Measurements from ENCODE around the gene MFSD6.

Gene MFSD6

DNA sequence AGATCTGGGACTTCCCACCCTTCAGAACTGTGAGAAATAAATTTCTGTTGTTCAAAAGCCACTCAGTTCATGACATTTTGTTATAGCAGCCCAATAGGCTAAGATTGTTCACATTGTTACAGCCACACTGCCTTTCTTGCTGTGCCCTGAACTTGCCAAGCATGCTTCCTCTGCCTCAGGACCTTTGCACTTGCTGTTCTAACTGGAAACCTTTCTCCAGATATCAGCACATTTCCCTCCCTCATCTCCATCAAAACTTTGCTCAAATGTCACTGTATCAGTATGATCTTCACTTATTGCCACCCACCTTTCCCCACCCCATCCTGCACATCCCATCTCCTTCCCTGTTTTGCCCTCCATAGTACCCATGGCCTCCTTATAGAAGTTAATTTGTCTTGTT is 32.1 kb upstream of the MFSD6 start:
- Histone ChIP-seq H3K4me3 (ENCODE audit: extremely low read depth, insufficient read depth, low read length, poor library complexity, severe bottlenecking) (no peak overlapping the region), H3K4me1 (ENCODE audit: control insufficient read depth, insufficient read depth, low read length, poor library complexity, severe bottlenecking) (no peaks in the 10 kb centered on the region), H3K27ac (ENCODE audit: low read depth, low read length, severe bottlenecking) (no peak overlapping the region), H3K9me3 (ENCODE audit: control insufficient read depth, low read length) (no peaks in the 10 kb centered on the region), H3K36me3 (ENCODE audit: control insufficient read depth, insufficient read depth, low read length) (peaks cover 1% of the 10 kb centered on the region)

DNA sequence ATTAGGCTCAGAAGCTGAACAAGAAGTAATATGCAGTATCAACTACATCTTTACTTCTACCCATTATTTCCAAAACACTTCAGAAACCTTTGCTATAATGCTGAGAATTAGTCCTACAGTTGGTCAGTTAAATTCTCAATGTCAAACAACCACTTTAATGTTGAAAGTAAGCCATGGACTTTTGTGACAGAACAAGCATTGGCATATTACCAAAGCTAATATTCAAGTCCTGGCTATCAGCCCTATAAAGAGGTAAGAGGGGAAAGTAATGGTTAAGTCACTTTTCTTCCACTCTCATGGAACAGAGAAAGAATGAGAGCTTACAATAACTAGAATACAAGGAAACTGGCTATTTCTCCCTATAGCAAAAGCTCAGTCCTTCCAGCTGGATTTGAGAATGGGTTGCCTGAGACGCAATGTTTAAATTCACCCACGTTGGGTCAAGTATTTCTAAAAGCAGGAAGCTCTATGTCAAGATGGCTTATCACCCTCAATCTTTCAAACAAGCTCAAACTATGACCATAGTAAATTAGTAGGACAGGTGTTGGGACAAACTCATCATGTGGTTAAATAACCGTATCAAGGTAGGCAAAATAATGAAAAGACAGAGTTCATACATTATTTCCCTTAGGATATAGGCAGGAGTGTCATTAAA is 31.4 kb upstream of the MFSD6 start:
- WGBS, 2 experiments (ENCODE audit: insufficient coverage in 2 of 2), result no CpG with 5 or more reads among the region's 3 CpGs
- Histone ChIP-seq H3K9me3 (ENCODE audit: control insufficient read depth, low read length) (no peaks in the 10 kb centered on the region), H3K36me3 (ENCODE audit: control insufficient read depth, insufficient read depth, low read length) (no peaks in the 10 kb centered on the region), H3K4me1 (ENCODE audit: control insufficient read depth, insufficient read depth, low read length, poor library complexity, severe bottlenecking) (no peaks in the 10 kb centered on the region), H3K27ac (ENCODE audit: low read depth, low read length, severe bottlenecking) (no peak overlapping the region), H3K4me3 (ENCODE audit: extremely low read depth, insufficient read depth, low read length, poor library complexity, severe bottlenecking) (no peak overlapping the region)

DNA sequence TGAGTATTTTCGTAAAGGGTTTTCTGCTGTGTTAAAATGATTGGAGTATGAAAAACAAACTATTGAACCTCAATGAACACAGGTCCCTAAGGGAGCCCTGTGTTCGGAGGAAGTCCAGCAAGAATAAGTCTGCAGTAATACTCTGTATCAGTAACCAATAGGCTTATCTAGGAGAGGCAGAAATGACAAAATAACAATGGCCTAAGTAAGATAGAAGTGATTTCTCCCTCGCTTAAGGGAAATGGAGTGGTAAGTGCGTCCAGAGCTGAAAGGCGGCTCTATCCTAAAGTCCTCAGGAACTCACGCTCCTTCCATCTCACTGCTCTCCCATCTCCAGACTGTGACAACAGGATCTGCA is 29.3 kb upstream of the MFSD6 start:
- no peak overlapping the region for H3K27ac ChIP-seq (ENCODE audit: low read depth, low read length, severe bottlenecking)
- H3K9me3 ChIP-seq (ENCODE audit: control insufficient read depth, low read length), result no peaks in the 10 kb centered on the region
- no peak overlapping the region for H3K4me3 ChIP-seq (ENCODE audit: extremely low read depth, insufficient read depth, low read length, poor library complexity, severe bottlenecking)
- 100% methylated on average over 3 to 4 of the region's 6 CpGs for WGBS, 2 experiments (ENCODE audit: insufficient coverage in 2 of 2)
- H3K4me1 ChIP-seq (ENCODE audit: control insufficient read depth, insufficient read depth, low read length, poor library complexity, severe bottlenecking), result no peaks in the 10 kb centered on the region
- no peaks in the 10 kb centered on the region for H3K36me3 ChIP-seq (ENCODE audit: control insufficient read depth, insufficient read depth, low read length)

GRCh38 chr2:190379249-190379964 is 28.7 kb upstream of the MFSD6 start:
- Histone ChIP-seq H3K9me3 (ENCODE audit: control insufficient read depth, low read length) (no peaks in the 10 kb centered on the region), H3K36me3 (ENCODE audit: control insufficient read depth, insufficient read depth, low read length) (no peaks in the 10 kb centered on the region), H3K4me3 (ENCODE audit: extremely low read depth, insufficient read depth, low read length, poor library complexity, severe bottlenecking) (no peak overlapping the region), H3K4me1 (ENCODE audit: control insufficient read depth, insufficient read depth, low read length, poor library complexity, severe bottlenecking) (no peaks in the 10 kb centered on the region), H3K27ac (ENCODE audit: low read depth, low read length, severe bottlenecking) (no peak overlapping the region)
- WGBS, 2 experiments (ENCODE audit: insufficient coverage in 2 of 2), result 91 to 92% methylated on average over 8 of the region's 10 CpGs

DNA sequence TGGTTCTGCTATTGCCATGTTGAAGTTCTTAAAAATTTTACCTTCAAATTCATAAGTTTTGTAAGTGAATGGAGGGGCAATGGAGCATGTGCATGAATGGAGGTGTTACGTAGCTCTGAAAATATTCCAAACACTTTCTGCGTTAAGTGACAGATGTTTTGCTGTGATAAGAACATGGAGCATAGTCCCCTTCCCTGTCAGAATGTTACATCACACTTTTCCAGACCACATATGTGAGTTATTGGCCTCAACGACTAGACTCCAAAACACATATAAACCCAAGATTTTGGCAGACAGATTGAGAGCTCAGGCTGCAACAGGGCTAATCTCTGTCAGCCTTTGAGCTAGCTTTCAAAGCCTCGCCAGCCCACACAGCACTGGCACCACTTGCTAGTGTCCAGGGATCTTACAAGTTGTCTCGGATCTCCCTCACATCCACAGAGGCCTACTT is 27.2 kb upstream of the MFSD6 start:
- Histone ChIP-seq H3K4me3 (ENCODE audit: extremely low read depth, insufficient read depth, low read length, poor library complexity, severe bottlenecking) (no peak overlapping the region), H3K36me3 (ENCODE audit: control insufficient read depth, insufficient read depth, low read length) (no peaks in the 10 kb centered on the region), H3K9me3 (ENCODE audit: control insufficient read depth, low read length) (no peaks in the 10 kb centered on the region), H3K4me1 (ENCODE audit: control insufficient read depth, insufficient read depth, low read length, poor library complexity, severe bottlenecking) (no peaks in the 10 kb centered on the region), H3K27ac (ENCODE audit: low read depth, low read length, severe bottlenecking) (no peak overlapping the region)
- WGBS, 2 experiments (ENCODE audit: insufficient coverage in 2 of 2), result 79 to 82% methylated on average over 2 of the region's 5 CpGs

GRCh38 chr2:190382851-190383250 is 25.3 kb upstream of the MFSD6 start:
- no peak overlapping the region for H3K27ac ChIP-seq (ENCODE audit: low read depth, low read length, severe bottlenecking)
- H3K9me3 ChIP-seq (ENCODE audit: control insufficient read depth, low read length), result no peaks in the 10 kb centered on the region
- no peak overlapping the region for H3K4me3 ChIP-seq (ENCODE audit: extremely low read depth, insufficient read depth, low read length, poor library complexity, severe bottlenecking)
- WGBS, 2 experiments (ENCODE audit: insufficient coverage in 2 of 2), result 67 to 89% methylated on average over 1 of the region's 1 CpG
- no peaks in the 10 kb centered on the region for H3K36me3 ChIP-seq (ENCODE audit: control insufficient read depth, insufficient read depth, low read length)
- H3K4me1 ChIP-seq (ENCODE audit: control insufficient read depth, insufficient read depth, low read length, poor library complexity, severe bottlenecking), result no peaks in the 10 kb centered on the region

DNA sequence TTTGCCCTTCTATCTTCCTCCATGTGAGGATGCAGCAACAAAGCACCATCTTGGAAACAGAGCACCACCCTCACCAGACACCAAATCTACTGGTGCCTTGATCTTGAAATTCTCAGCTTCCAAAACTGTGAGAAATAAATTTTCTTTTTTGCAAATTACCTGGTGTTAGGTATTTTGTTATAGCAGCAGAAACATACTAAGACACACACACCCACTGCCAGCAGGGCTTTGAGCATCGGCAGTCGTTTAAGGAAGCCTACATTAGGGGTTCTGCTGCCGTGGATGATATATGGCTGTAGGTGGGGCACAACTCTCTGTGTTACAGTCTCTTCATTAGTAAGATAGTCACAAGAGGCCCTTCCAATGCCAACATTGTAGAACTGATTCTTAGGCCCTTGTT is 20.7 kb upstream of the MFSD6 start:
- Histone ChIP-seq H3K9me3 (ENCODE audit: control insufficient read depth, low read length) (no peaks in the 10 kb centered on the region), H3K27ac (ENCODE audit: low read depth, low read length, severe bottlenecking) (no peak overlapping the region), H3K4me3 (ENCODE audit: extremely low read depth, insufficient read depth, low read length, poor library complexity, severe bottlenecking) (no peak overlapping the region), H3K4me1 (ENCODE audit: control insufficient read depth, insufficient read depth, low read length, poor library complexity, severe bottlenecking) (no peaks in the 10 kb centered on the region), H3K36me3 (ENCODE audit: control insufficient read depth, insufficient read depth, low read length) (no peaks in the 10 kb centered on the region)
- WGBS, 2 experiments (ENCODE audit: insufficient coverage in 2 of 2), result 83% methylated on average over 1 of the region's 3 CpGs; no CpG with 5 or more reads in 1 of the 2 experiments

- no CpG with 5 or more reads among the region's 2 CpGs for WGBS, 2 experiments (ENCODE audit: insufficient coverage in 2 of 2)
- Histone ChIP-seq H3K27ac (ENCODE audit: low read depth, low read length, severe bottlenecking) (no peak overlapping the region), H3K4me3 (ENCODE audit: extremely low read depth, insufficient read depth, low read length, poor library complexity, severe bottlenecking) (no peak overlapping the region), H3K9me3 (ENCODE audit: control insufficient read depth, low read length) (no peaks in the 10 kb centered on the region), H3K36me3 (ENCODE audit: control insufficient read depth, insufficient read depth, low read length) (no peaks in the 10 kb centered on the region), H3K4me1 (ENCODE audit: control insufficient read depth, insufficient read depth, low read length, poor library complexity, severe bottlenecking) (no peaks in the 10 kb centered on the region)
These were observed 11.9 kb upstream of the MFSD6 start for GRCh38 chr2:190396271-190396670.

GRCh38 chr2:190402986-190403603 is 5.1 kb upstream of the MFSD6 start:
- WGBS, 2 experiments (ENCODE audit: insufficient coverage in 2 of 2), result 45 to 62% methylated on average over 2 of the region's 5 CpGs
- H3K36me3 ChIP-seq (ENCODE audit: control insufficient read depth, insufficient read depth, low read length), result no peaks in the 10 kb centered on the region
- H3K9me3 ChIP-seq (ENCODE audit: control insufficient read depth, low read length), result no peaks in the 10 kb centered on the region

DNA sequence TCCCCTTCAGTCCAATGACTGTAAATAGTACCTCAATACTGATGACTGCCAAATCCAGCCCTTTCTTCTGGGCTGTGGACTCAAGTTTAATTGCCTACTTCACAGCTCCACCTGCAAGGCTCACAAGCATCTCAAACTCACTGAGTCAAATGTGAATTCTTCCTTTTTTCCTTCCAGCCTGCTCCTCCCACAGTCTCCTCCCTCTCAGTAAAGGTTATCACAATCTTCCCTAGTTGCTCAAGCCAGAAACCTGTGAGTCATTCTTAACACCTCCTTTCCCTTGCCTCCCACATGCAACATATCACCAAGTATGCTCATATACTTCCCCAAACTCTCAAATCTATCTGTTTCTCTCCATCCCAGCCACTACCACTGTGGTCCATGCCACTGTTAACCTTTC is 3.7 kb upstream of the MFSD6 start:
- Histone ChIP-seq H3K27ac (ENCODE audit: low read depth, low read length, severe bottlenecking) (no peak overlapping the region), H3K9me3 (ENCODE audit: control insufficient read depth, low read length) (no peaks in the 10 kb centered on the region), H3K4me1 (ENCODE audit: control insufficient read depth, insufficient read depth, low read length, poor library complexity, severe bottlenecking) (no peaks in the 10 kb centered on the region), H3K36me3 (ENCODE audit: control insufficient read depth, insufficient read depth, low read length) (no peaks in the 10 kb centered on the region), H3K4me3 (ENCODE audit: extremely low read depth, insufficient read depth, low read length, poor library complexity, severe bottlenecking) (no peak overlapping the region)

More at GRCh38 chr2:190402986-190403603, 5.1 kb upstream of the MFSD6 start:
- Histone ChIP-seq H3K4me3 (ENCODE audit: extremely low read depth, insufficient read depth, low read length, poor library complexity, severe bottlenecking) (no peak overlapping the region), H3K4me1 (ENCODE audit: control insufficient read depth, insufficient read depth, low read length, poor library complexity, severe bottlenecking) (no peaks in the 10 kb centered on the region), H3K27ac (ENCODE audit: low read depth, low read length, severe bottlenecking) (no peak overlapping the region)

GRCh38 chr2:190405070-190405469 is 3.1 kb upstream of the MFSD6 start:
- no peak overlapping the region for H3K27ac ChIP-seq (ENCODE audit: low read depth, low read length, severe bottlenecking)
- H3K9me3 ChIP-seq (ENCODE audit: control insufficient read depth, low read length), result no peaks in the 10 kb centered on the region
- no peaks in the 10 kb centered on the region for H3K4me1 ChIP-seq (ENCODE audit: control insufficient read depth, insufficient read depth, low read length, poor library complexity, severe bottlenecking)
- WGBS, 2 experiments (ENCODE audit: insufficient coverage in 2 of 2), result 84 to 93% methylated on average over 3 of the region's 3 CpGs
- H3K36me3 ChIP-seq (ENCODE audit: control insufficient read depth, insufficient read depth, low read length), result no peaks in the 10 kb centered on the region
- H3K4me3 ChIP-seq (ENCODE audit: extremely low read depth, insufficient read depth, low read length, poor library complexity, severe bottlenecking), result no peak overlapping the region

All from mesodermal cell (in vitro differentiated cells).